HG02610 (cell line): ENCODE data around the gene TYW1.
"Not testable (repeated sequence)": the region's sequence is repeated elsewhere in the genome, so short reads cannot be mapped to it uniquely, and the experiment has no call there.

Source experiments
- ATAC-seq: cut with Tn5 transposase; IDR thresholded peaks from one replicate; pipeline ENCODE4 v1.9.1; 2021; ENCODE audit warnings: mild to moderate bottlenecking, moderate library complexity; ENCODE audit not compliant: unreplicated experiment

Gene TYW1

DNA sequence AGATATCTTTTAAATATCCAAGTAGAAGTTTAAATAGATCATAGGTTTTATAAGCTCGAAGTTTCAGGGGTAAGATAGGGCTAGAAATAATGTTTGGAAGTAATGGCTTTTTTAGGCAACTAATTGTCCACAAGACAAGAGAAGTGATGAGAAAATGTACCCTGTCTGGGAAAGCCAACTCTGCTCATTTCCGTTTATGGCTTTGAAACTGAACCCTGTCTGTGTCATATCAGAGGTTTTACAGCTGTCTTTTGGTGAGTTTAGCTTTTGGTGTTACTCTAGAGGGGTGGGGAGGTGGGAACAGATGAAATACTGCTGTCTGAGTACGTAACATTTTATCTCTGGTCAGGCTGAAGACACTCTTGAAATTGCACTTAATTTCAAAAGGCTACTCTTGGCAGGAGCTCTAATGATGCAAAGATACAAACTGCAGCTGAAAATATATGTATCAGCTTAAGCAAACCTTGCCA, 189.1 kb downstream of the TYW1 start:
- ATAC-seq, result peak; percentile 99

DNA sequence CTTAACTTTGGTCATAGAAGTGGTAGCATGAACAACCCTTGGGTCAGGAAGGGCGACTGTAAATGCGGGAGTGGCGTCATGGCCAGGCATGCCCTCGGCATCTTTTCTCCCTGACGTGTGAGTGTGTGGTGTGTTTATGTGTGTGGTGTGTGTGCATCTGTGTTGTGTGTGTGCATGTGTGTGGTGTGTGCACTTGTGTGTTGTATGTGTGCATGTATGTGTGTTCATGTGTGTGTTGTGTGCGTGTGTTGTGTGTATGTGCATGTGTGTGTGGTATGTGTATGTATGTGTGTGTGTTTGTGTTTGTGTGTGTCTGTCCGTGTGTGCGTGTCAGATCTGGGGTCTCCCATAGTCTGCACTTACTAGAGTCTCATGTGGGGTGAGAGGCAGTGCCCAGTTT, 192.5 kb downstream of the TYW1 start:
- not testable (repeated sequence) for ATAC-seq

- not testable (repeated sequence) for ATAC-seq
Observed at GRCh38 chr7:67189801-67190465, 193.3 kb downstream of the TYW1 start.

DNA sequence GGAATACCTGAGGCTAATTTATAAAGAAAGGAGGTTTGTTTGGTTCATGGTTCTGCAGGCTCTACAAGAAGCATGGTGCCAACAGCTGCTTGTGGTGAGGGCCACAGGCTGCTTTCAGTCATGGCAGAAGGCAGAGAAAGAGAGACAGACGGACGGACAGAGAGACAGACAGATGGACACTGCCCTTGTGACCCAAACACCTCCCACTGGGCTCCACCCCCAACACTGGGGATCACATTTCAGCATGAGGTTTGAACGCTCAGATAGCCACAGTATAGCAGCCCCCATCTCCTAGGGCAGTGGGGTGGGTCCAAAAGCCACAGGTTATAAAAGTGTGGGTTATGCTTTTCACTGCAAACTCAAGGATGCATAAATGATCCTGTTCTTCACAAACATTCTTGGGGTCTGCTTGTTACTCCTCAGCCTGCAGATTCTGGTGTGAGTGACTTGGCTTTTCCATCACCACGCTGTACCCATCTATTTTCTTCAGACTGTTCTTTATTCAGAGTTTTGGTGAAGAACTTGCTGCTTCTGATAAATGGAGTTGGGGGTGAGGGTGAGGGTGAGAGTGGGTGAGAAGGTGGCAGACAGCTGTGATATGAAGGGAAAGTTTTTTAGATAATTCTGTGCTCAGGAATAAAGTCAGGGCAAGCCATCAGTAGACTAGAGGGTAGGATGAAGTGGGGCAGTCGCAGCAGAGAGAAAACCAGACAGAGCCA, 194.5 kb downstream of the TYW1 start:
- ATAC-seq, result not testable (repeated sequence)

- ATAC-seq, result not testable (repeated sequence)
Observed at GRCh38 chr7:67192123-67192702, 195.6 kb downstream of the TYW1 start.

- not testable (repeated sequence) for ATAC-seq
Observed at GRCh38 chr7:67192889-67193613, 196.4 kb downstream of the TYW1 start.

DNA sequence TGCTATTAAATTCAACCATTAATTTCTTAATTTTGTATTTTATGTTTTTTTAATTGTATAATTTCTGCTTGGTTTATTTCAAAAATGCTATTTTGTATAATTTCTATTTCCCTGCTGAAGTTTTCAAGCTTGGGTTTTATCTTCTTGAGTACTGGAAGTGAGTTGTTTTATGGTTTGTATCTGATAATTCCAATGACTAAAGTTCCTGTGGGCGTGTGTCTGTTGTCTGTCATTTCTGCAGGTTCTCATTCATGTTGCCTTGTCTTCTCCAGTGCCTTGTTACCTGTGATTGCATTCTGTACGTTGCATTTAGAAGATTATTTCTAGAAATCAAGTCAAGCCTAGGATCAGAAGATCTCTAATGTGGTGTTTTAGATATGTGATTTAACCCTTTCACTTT, 199.5 kb downstream of the TYW1 start:
- ATAC-seq, result not testable (repeated sequence)

- not testable (repeated sequence) for ATAC-seq
Observed at GRCh38 chr7:67198865-67199526, 202.4 kb downstream of the TYW1 start.

DNA sequence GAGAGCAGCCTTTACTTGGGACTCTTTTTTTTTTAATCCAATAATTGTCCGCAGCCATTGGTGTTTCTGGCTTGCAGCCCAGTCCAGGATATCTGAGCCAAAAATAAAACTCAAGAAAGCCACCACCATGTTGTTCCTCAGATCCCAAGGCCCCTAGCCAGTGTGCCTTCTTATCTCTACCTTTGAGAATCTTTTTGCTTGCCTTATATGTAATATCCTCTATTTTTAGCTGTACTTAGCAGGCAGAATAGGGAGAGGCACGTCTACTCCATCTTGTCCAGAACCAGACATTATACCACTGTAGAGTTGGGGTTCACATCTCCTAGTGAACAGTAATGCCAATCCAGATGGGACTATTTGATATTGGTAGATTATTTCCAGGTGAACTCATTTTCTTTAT, 209.1 kb downstream of the TYW1 start:
- ATAC-seq, result not testable (repeated sequence)

DNA sequence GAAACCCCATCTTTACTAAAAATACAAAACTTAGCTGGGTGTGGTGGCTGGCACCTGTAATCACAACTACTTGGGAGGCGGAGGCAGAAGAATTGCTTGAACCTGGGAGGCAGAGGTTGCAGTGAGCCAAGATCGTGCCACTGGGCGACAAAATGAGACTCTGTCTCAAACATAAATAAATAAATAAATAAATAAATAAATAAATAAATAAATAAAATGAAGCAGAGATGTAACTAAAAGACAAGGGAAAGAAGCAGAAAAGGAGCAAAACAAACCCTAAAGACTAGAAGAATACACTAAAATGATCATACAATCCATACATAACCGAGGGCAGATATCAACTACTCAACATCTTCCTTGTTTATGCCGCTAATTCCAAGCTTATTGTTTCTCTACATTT, 209.8 kb downstream of the TYW1 start:
- ATAC-seq, result no peak

DNA sequence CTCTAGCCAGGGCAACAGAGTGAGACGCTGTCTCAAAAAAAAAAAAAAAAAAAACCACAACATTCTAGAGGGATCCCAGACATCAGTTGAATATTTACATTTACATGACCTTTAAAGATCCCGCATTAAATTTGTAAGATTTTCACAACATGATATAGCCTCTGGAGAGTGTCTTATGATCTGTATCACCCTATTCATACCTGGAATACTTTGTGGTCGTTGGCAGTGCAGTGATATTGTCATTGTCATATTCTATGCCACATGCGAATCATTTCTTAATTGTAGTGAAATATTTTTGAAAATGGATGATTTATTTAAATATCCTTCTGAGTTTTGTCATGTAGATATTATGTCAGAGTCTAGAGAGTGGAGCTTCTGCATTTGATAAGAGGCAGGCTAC, 212.0 kb downstream of the TYW1 start:
- ATAC-seq, result not testable (repeated sequence)

- ATAC-seq, result no peak
Observed at GRCh38 chr7:67209256-67209655, 212.6 kb downstream of the TYW1 start.

DNA sequence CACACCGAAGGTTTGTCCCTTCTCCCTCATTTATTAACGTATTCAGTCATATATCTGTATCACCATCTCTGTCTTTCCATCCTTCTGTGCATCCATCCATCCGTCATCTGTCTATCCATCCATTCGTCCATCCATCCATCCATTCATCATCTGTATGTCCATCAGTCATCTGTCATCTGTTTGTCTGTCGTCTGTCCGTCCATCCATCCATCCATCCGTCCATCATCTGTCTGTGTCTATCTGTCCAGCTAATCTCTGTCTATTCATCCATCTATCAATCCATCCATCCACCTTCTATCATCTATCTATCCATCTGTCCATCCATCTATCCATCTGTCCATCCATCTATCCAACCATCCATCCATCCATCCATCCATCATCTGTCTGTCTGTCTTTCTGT, 213.9 kb downstream of the TYW1 start:
- no peak for ATAC-seq

GRCh38 chr7:67211650-67212330, 215.2 kb downstream of the TYW1 start:
- not testable (repeated sequence) for ATAC-seq

DNA sequence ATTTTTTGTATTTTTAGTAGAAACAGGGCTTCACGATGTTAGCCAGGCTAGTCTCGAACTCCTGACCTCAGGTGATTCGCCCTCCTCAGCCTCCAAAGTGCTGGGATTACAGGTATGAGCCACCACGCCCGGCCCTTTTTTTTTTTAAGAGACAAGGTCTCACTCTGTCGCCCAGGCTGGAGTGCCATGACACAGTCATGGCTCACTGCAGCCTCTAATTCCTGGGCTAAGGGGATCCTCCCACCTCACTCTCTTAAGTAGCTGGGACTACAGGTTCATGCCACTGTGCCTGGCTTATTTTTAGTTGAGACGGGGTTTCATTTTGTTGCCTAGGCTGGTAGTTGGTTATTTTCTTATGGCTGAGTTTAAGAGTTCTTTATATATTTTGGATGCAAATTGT, 216.4 kb downstream of the TYW1 start:
- not testable (repeated sequence) for ATAC-seq

DNA sequence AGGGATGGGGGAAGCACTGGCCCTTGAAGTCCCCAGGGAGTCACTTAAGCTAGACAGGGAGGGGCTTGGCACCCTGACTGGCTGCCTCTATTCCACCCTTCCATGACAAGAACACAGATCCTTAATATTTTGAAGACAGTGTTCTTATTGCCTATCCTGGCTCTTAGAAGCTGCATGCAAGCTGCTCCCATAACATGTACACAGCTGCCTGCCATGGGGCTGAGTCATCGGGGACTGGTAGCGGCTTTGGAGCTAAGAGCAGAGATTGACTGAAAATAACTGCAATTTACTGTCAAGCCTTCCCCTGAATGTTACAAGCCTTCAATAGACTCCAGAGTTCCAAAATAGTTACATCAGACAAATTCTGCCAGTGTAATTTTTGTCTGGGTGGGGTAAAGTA, 226.9 kb downstream of the TYW1 start:
- ATAC-seq, result not testable (repeated sequence)

GRCh38 chr7:67226340-67226907, 229.8 kb downstream of the TYW1 start:
- ATAC-seq, result not testable (repeated sequence)

- ATAC-seq, result not testable (repeated sequence)
Observed at GRCh38 chr7:67226967-67227366, 230.3 kb downstream of the TYW1 start.

DNA sequence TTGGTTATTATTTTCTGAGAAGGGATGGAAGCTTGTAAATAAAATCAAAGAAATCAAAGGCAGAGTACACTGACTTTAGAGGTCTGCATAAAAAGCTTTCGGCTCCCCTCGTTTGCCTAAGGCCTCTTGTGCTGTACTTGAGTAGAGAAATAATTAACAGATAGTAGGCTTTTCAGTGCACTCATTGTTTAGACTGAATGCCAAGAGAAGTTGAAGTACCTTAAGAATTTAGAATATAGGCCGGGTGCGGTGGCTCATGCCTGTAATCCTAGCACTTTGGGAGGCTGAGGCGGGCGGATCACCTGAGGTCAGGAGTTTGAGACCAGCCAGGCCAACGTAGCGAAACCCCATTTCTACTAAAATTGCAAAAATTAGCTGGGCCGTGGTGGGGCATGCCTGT, 232.4 kb downstream of the TYW1 start:
- ATAC-seq, result not testable (repeated sequence)

DNA sequence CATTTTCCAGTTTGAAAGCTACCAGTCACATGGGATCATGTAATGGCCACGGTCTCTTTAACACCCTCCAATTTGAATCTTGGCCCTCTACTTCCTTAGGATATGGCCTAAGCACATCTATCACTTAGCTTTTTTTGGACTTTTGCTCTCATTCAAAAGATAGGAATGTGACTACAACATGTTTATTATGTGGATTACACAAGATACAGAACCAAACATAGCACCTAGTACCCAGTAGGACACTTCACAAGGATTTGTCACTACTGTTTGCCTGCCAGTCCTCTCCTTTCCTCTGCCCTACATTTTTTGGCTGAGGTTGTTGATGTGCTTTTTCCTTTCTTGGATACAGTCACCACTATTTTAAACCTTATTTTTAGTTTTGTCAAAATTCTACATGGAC, 233.4 kb downstream of the TYW1 start:
- not testable (repeated sequence) for ATAC-seq
